ENCODE measurements around the gene PSG4. TPM values are rescaled to one million over a fixed set of nuclear protein-coding genes. Genes with fewer than 3 reads are reported as not detected.
"Not testable (repeated sequence)": the region's sequence is repeated elsewhere in the genome, so short reads cannot be mapped to it uniquely, and the experiment has no call there.

Gene PSG4
- total and polyA plus RNA-seq, 7 experiments from 2014 or later, result 0.21 to 0.66 TPM; not detected in 5

DNA sequence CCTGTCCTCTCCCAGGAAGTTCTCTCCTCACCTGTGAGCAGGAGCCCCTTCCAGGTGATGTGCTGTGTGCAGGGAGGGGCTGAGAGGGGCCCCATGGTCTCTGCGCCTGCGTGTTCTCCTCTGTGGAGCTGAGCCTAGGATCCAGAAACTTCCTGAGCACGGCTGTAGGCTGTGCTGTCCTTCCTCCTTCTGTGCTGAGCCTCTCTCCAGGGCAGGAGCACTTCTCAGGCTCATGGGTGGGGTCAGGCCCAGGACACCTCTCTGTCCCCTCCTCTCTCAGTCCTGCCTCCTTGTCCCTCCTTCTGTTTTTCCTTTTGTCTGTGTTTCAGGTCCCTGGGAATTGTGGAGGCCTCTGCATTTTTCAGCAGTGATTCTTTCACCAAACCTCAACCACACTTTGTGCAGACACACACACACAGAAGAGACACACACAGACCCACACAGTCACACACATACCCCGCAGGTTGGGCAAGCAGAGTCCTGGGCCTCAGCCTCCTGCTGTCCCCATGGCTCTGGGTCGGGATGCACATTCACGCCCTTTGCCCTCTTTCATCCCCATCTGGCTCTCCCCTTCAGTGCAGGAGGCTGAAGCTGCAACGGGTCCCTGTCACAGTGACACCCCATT lies 19.0 kb downstream of the PSG4 start, which contains the start of gene PSG5:
Gene PSG5 (minus strand): TSS at position 226 of the 625 bp plus-strand sequence. CDS start 131 bp downstream, at position 95.
- H3K4me3 Mint-ChIP-seq; H3K9me3 ChIP-seq (ENCODE audit: control insufficient read depth in 2 of 3, low read length in 3 of 3); POLR2A ChIA-PET; intact Hi-C loops (cut with micrococcal nuclease); CTCF ChIA-PET; H3K27me3 ChIP-seq (ENCODE audit: control insufficient read depth in 2 of 2, insufficient read depth in 2 of 2, low read length in 2 of 2); H3K36me3 ChIP-seq (ENCODE audit: control insufficient read depth in 2 of 3, insufficient read depth in 3 of 3, low read length in 3 of 3); H3K27ac Mint-ChIP-seq; DNase-seq; H3K27ac ChIP-seq (ENCODE audit: low read depth, low read length); H3K4me3 ChIP-seq (ENCODE audit: low read length); H3K9me3 Mint-ChIP-seq; ATAC-seq; H3K36me3 Mint-ChIP-seq; H3K4me1 Mint-ChIP-seq; H3K4me1 ChIP-seq (ENCODE audit: control insufficient read depth in 2 of 2, insufficient read depth in 2 of 2, low read length in 2 of 2): not testable (repeated sequence)
- peaks cover 2 to 30% (median 22%) of the 10 kb centered on the region in 5 donors for H3K27me3 Mint-ChIP-seq

DNA sequence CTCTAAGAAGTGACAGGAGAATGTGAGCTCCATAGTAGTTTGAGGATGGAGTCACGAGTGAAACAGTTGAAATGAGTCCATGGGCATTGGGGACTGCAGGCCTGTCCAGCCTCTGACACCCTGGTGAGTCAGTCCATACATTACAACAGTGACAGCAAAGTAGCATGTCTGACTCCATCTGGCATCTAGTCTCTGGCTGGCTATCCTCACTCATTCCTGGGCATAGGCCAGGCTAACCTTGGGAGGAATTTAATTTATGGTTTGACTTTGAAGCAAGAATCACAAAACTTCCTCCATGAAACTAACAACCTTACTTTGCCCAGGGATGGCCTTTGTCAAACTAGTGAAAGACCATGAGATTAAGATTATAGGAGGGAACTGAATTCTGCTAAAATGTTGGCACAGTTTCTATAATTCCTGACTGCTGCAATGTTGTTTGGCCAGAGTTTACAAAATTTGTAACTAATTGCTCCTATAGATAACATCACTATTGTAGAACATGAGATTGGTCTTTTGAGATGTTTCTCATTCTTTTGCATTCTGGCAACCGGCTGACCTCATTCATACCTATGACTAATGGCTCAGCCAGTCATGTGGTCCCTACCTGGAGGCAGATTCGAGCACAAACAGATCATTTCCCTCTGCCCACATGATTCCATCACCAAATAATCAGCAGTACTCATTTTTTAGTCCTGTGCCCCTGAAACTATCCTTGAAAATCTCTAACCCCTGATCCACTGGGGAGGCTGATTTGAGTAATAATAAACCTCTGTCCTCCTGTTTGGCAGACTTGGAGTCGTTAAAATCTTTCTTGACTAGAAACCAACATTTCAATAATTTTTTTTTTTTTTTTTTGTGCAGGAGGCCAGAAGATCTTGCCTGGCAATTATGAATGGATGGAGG lies 23.3 kb downstream of the PSG4 start:
- H3K9me3 Mint-ChIP-seq; H3K4me3 ChIP-seq (ENCODE audit: low read length); H3K36me3 ChIP-seq (ENCODE audit: control insufficient read depth in 2 of 3, insufficient read depth in 3 of 3, low read length in 3 of 3); POLR2A ChIA-PET; H3K9me3 ChIP-seq (ENCODE audit: control insufficient read depth in 2 of 3, low read length in 3 of 3); CTCF ChIA-PET; ATAC-seq; H3K27ac Mint-ChIP-seq; DNase-seq; H3K27me3 ChIP-seq (ENCODE audit: control insufficient read depth in 2 of 2, insufficient read depth in 2 of 2, low read length in 2 of 2); H3K4me1 Mint-ChIP-seq; H3K4me1 ChIP-seq (ENCODE audit: control insufficient read depth in 2 of 2, insufficient read depth in 2 of 2, low read length in 2 of 2); H3K27ac ChIP-seq (ENCODE audit: low read depth, low read length); H3K36me3 Mint-ChIP-seq; intact Hi-C loops (cut with micrococcal nuclease); H3K4me3 Mint-ChIP-seq: not testable (repeated sequence)
- peaks cover 0 to 22% (median 15%) of the 10 kb centered on the region in 5 donors for H3K27me3 Mint-ChIP-seq

DNA sequence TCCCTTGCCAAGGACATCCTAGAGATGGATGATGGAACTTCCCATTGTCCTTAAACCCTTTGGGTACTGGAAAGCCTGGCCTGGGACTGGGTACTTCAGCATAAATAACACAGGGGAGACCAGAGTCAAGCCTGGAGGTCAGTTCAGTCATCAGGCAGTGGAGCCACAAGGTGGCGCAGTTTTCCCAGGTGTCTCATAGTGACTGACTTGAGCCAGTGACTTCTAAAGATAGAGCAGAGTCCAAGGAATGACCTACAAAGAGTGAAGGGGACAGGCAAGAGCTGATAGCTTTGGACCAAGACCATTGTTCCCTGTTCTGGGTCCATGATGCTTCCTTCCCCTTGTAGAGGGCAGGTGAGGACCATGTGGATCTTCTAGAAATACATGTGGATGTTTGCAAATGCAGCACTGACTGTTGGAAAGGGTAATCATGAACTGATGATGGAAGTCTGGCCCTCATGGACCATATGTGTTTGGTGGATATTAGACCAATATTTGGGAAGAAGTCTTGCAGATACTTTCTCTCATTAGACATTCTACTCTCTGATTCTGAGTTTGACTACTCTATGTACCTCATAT lies 25.8 kb downstream of the PSG4 start:
- H3K36me3 ChIP-seq (ENCODE audit: control insufficient read depth in 2 of 3, insufficient read depth in 3 of 3, low read length in 3 of 3); CTCF ChIA-PET; intact Hi-C loops (cut with micrococcal nuclease); DNase-seq; H3K9me3 Mint-ChIP-seq; H3K4me1 Mint-ChIP-seq; H3K9me3 ChIP-seq (ENCODE audit: control insufficient read depth in 2 of 3, low read length in 3 of 3); POLR2A ChIA-PET; H3K4me3 Mint-ChIP-seq; H3K36me3 Mint-ChIP-seq; H3K27me3 ChIP-seq (ENCODE audit: control insufficient read depth in 2 of 2, insufficient read depth in 2 of 2, low read length in 2 of 2); H3K27ac ChIP-seq (ENCODE audit: low read depth, low read length); H3K4me3 ChIP-seq (ENCODE audit: low read length); ATAC-seq; H3K4me1 ChIP-seq (ENCODE audit: control insufficient read depth in 2 of 2, insufficient read depth in 2 of 2, low read length in 2 of 2); H3K27ac Mint-ChIP-seq: not testable (repeated sequence)
- peaks cover 0 to 25% (median 10%) of the 10 kb centered on the region in 5 donors for H3K27me3 Mint-ChIP-seq

DNA sequence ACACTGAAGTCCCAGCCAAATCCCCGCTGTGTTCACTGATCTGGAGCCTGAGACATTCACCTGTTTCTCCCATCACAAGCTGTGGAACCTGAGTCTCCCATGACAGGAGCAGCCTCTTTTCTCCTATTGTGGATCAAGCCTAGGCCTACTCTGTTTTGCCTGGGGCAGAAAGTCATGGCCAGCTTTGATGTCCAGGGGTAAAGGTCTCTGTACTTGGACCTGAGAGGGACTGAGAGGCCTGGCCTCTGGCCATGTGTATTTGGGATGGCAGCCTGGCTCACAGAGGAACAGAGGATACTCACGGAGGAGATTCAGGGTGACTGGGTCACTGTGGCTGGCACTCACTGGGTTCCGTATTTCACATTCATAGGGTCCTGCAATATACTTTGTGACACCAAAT lies 26.9 kb downstream of the PSG4 start:
- H3K27ac Mint-ChIP-seq; DNase-seq; H3K27ac ChIP-seq (ENCODE audit: low read depth, low read length); POLR2A ChIA-PET; H3K4me1 ChIP-seq (ENCODE audit: control insufficient read depth in 2 of 2, insufficient read depth in 2 of 2, low read length in 2 of 2); H3K36me3 ChIP-seq (ENCODE audit: control insufficient read depth in 2 of 3, insufficient read depth in 3 of 3, low read length in 3 of 3); H3K27me3 ChIP-seq (ENCODE audit: control insufficient read depth in 2 of 2, insufficient read depth in 2 of 2, low read length in 2 of 2); H3K9me3 Mint-ChIP-seq; H3K4me3 ChIP-seq (ENCODE audit: low read length); ATAC-seq; H3K4me1 Mint-ChIP-seq; H3K36me3 Mint-ChIP-seq; H3K4me3 Mint-ChIP-seq; H3K9me3 ChIP-seq (ENCODE audit: control insufficient read depth in 2 of 3, low read length in 3 of 3); CTCF ChIA-PET; intact Hi-C loops (cut with micrococcal nuclease): not testable (repeated sequence)
- H3K27me3 Mint-ChIP-seq, result peaks cover 0 to 30% (median 12%) of the 10 kb centered on the region in 5 donors

DNA sequence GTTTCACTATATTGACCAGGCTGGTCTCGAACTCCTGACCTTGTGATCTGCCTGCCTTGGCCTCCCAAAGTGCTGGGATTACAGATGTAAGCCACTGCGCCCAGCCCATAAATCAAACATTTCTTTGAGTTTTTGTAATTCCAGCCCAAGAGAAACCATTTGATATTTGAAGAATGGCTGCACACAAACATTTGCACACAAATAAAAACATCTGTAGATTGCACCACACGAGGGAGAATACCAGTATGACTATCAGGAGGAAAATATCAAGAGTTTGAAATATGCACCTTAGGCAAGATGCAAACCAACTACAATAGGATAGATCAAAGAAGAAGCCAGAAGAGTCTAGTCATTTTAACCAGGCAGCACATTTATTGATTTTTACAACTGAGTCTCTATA lies 39.5 kb downstream of the PSG4 start:
- H3K27me3 ChIP-seq (ENCODE audit: control insufficient read depth in 2 of 2, insufficient read depth in 2 of 2, low read length in 2 of 2); H3K4me3 ChIP-seq (ENCODE audit: low read length); H3K9me3 Mint-ChIP-seq; POLR2A ChIA-PET; H3K36me3 Mint-ChIP-seq; H3K27ac Mint-ChIP-seq; intact Hi-C loops (cut with micrococcal nuclease); H3K4me1 ChIP-seq (ENCODE audit: control insufficient read depth in 2 of 2, insufficient read depth in 2 of 2, low read length in 2 of 2); ATAC-seq; H3K36me3 ChIP-seq (ENCODE audit: control insufficient read depth in 2 of 3, insufficient read depth in 3 of 3, low read length in 3 of 3); CTCF ChIA-PET; H3K9me3 ChIP-seq (ENCODE audit: control insufficient read depth in 2 of 3, low read length in 3 of 3); H3K4me1 Mint-ChIP-seq; H3K4me3 Mint-ChIP-seq; H3K27ac ChIP-seq (ENCODE audit: low read depth, low read length); DNase-seq: not testable (repeated sequence)
- peaks cover 2 to 68% (median 37%) of the 10 kb centered on the region in 5 donors for H3K27me3 Mint-ChIP-seq

DNA sequence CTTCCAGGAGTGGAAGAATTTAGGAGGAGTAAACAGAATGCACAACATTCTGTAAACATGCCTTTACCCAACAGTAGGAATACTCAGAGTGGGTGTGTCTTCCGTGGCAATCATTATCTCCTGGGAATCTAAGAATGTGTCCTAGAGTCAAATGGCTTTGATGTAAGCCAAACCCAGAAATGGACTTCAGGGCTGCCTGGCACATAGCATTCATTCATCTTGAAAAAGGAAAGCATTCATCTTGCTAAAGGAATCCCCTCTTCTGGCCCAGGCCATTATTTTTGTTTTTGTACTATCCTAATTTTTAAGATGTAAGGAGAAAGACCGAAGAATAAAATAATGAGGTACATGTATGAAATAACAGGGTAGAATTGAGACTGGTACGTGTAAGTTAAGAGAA lies 42.3 kb downstream of the PSG4 start:
- H3K36me3 Mint-ChIP-seq; H3K27ac ChIP-seq (ENCODE audit: low read depth, low read length); H3K4me1 Mint-ChIP-seq; H3K4me3 ChIP-seq (ENCODE audit: low read length); H3K4me1 ChIP-seq (ENCODE audit: control insufficient read depth in 2 of 2, insufficient read depth in 2 of 2, low read length in 2 of 2); H3K4me3 Mint-ChIP-seq; H3K9me3 ChIP-seq (ENCODE audit: control insufficient read depth in 2 of 3, low read length in 3 of 3); CTCF ChIA-PET; intact Hi-C loops (cut with micrococcal nuclease); POLR2A ChIA-PET; H3K36me3 ChIP-seq (ENCODE audit: control insufficient read depth in 2 of 3, insufficient read depth in 3 of 3, low read length in 3 of 3); DNase-seq; ATAC-seq; H3K27ac Mint-ChIP-seq; H3K27me3 ChIP-seq (ENCODE audit: control insufficient read depth in 2 of 2, insufficient read depth in 2 of 2, low read length in 2 of 2): not testable (repeated sequence)
- Mint-ChIP-seq H3K9me3 (peaks cover 0 to 22% (median 1%) of the 10 kb centered on the region in 11 donors), H3K27me3 (peaks cover 0 to 50% (median 25%) of the 10 kb centered on the region in 5 donors)

All from naive thymus-derived CD4-positive, alpha-beta T cell (primary cell).